Ramos (cell line): ENCODE measurements around the gene NCLN.
"Not testable (repeated sequence)": the region's sequence is repeated elsewhere in the genome, so short reads cannot be mapped to it uniquely, and the experiment has no call there.

Source experiments
- in situ Hi-C: fragments of 300-500 bp; cut with MboI; formaldehyde crosslinking; loops from one replicate; pipeline ENCODE4 v1.14.3; 2022; ENCODE audit warnings: low sequenced_read_pairs; ENCODE audit not compliant: unreplicated experiment

Gene NCLN

GRCh38 chr19:3193256-3194105 is 7.8 kb downstream of the NCLN start:
- in situ Hi-C loops: no loop called here

- in situ Hi-C loops: no loop called here
Measured at GRCh38 chr19:3194106-3195087, 8.7 kb downstream of the NCLN start.

- in situ Hi-C loops: no loop called here
Measured at GRCh38 chr19:3196064-3196932, 10.6 kb downstream of the NCLN start.

- in situ Hi-C loops: no loop called here
Measured at GRCh38 chr19:3196933-3197205, 11.1 kb downstream of the NCLN start.

- in situ Hi-C loops: no loop called here
Measured at GRCh38 chr19:3198901-3199700, 13.4 kb downstream of the NCLN start.

GRCh38 chr19:3201072-3201700 is 15.5 kb downstream of the NCLN start:
- in situ Hi-C loops: no loop called here

GRCh38 chr19:3201911-3202310 is 16.2 kb downstream of the NCLN start:
- in situ Hi-C loops: no loop called here

- in situ Hi-C loops: no loop called here
Measured at GRCh38 chr19:3202346-3202745, 16.6 kb downstream of the NCLN start.

GRCh38 chr19:3202895-3203294 is 17.2 kb downstream of the NCLN start:
- in situ Hi-C loops: not testable (repeated sequence)

GRCh38 chr19:3203805-3204645 is 18.3 kb downstream of the NCLN start:
- in situ Hi-C loops: no loop called here

GRCh38 chr19:3204646-3205275 is 19.0 kb downstream of the NCLN start:
- in situ Hi-C loops: no loop called here

GRCh38 chr19:3206216-3206953 is 20.7 kb downstream of the NCLN start:
- in situ Hi-C loops: no loop called here

- in situ Hi-C loops: no loop called here
Measured at GRCh38 chr19:3207461-3208242, 21.9 kb downstream of the NCLN start.

- in situ Hi-C loops: no loop called here
Measured at GRCh38 chr19:3208317-3209207, 22.8 kb downstream of the NCLN start.

GRCh38 chr19:3210347-3211017 is 24.8 kb downstream of the NCLN start:
- in situ Hi-C loops: no loop called here
